ENCODE measurements around the gene BACH2. TPM values are rescaled to one million over a fixed set of nuclear protein-coding genes. Genes with fewer than 3 reads are reported as not detected.
"Not testable (repeated sequence)": the region's sequence is repeated elsewhere in the genome, so short reads cannot be mapped to it uniquely, and the experiment has no call there.

BACH2 gene
- total and polyA plus RNA-seq, 7 donors: under 0.01 to 5.6 (median 1.4) TPM

DNA sequence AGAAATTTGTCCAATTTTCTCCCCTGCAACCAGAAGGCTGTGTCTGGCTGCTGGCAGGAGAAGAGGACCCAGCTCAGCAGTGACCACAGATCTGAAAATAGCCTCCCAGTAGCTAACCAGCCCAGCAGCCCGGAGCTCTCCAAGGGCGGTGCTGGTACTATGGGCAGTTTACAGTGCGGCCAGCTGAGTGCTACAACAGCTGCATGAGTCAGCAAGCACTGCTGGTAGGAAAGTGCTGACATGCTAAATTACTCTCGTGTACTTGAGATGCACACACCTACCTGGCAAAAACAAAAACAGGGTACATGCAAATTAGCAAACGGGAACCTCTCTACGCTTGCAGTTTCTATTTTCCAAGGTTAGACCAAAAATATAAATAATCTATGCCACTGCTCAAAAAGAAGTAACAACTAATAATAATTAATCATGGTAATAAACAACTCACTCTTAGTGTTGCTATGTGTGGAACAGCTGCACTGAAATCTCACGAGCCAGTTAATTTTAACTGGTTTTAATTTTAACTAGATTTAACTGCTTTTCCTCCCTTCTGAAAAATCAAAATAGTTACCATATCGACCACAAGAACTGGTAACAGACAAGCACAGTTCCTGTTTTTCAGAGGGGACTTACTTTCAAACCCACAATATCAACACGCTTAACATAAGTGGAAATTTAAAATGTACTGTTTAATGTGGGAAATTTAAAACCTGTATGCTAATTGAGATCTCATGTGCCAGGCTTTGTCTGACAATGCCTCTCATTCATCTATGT lies 10.8 kb downstream of the BACH2 start:
- Histone ChIP-seq H3K4me3 (peak overlapping the region in 1 of 4 donors; percentile 13), H3K27me3 (no peaks in the 10 kb centered on the region), H3K36me3 (no peaks in the 10 kb centered on the region), H3K4me1 (peaks cover 0 to 21% (median 18%) of the 10 kb centered on the region in 4 donors), H3K9me3 (no peaks in the 10 kb centered on the region), H3K27ac (peak overlapping the region in 3 of 4 donors; percentile 27 to 51 (median 50))
- intact Hi-C loops (cut with DNase I): loop anchor here (5.0 kb wide), 1 partner anchor 197 kb away; no protein-coding TSS in a partner anchor
- WGBS, 2 donors: 9 to 13% methylated on average over 9 of the region's 9 CpGs
- peak; percentile 86 for DNase-seq
- no peak for TF ChIP-seq POLR2A (IDR thresholded peaks at IDR 0.05)
- peak in 2 of 4 donors; percentile 54 to 77 for TF ChIP-seq POLR2AphosphoS5 (IDR thresholded peaks at IDR 0.05)

DNA sequence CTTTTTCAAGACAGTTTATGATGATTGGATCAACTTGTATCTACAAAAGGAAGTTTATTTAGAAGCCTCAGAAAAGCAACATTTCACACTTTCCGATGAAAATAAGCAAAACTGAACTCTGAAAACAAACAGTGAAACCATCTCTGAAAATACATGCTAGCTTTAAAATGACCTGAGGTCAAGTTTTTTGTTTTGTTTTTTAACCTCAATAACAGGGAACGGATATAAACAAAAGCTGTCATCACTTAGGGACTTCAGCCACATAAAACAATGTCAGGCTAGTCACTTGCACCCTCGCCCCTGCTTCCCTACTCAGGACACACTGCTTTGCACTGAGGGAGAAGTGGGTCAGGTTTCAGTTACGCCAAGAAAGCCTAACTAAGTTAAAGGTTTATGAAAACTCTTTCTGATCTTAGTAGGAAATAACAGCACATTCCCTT lies 11.6 kb downstream of the BACH2 start:
- DNase-seq: no peak

DNA sequence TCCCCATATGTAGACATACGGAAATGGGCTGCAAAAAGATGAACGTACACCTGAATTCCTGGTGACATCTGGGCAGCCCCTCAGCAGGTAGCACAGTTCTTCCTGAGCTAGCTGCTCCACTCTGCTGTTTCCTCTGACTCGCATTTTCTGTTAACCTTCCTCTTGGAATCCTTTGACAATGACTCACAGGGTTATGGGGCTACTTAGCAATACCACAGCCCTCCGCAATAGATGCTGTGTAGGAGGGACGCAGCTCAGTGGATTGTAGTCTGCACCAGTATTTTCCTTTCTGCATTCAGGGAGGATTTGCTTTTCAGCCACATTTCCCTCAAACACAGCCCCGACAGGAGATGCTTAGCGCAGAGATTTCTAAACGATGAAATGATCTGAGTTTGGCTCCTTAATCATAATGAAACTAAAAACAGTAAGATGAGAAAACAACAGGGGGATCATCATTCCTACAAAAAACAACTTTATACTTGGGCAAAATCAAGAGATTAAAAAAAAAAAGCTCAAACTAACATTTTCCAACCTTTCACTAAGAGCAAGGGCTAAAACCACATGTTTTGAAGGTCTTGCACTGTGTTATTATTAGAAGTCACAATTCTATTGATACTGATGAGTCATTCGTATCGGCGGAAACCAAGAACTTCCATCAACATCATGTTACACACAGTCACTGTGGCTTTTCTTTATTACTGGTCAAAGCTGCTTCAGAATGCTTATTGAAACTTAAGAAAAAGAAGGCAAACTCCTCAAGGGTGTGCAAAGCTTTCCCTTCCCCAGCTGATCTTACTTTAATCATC lies 12.2 kb downstream of the BACH2 start:
- DNase-seq: no peak
- Histone ChIP-seq H3K27ac (peak overlapping the region in 3 of 4 donors; percentile 27 to 50 (median 36)), H3K4me3 (peak overlapping the region in 2 of 4 donors; percentile 4 to 18), H3K9me3 (no peaks in the 10 kb centered on the region), H3K36me3 (no peaks in the 10 kb centered on the region), H3K4me1 (peaks cover 0 to 21% (median 18%) of the 10 kb centered on the region in 4 donors), H3K27me3 (no peaks in the 10 kb centered on the region)
- intact Hi-C loops (cut with DNase I): loop anchor here (5.0 kb wide), 1 partner anchor 198 kb away; no protein-coding TSS in a partner anchor
- peak in 2 of 4 donors; percentile 14 to 56 for TF ChIP-seq POLR2AphosphoS5 (IDR thresholded peaks at IDR 0.05)
- TF ChIP-seq, protein P1, sequence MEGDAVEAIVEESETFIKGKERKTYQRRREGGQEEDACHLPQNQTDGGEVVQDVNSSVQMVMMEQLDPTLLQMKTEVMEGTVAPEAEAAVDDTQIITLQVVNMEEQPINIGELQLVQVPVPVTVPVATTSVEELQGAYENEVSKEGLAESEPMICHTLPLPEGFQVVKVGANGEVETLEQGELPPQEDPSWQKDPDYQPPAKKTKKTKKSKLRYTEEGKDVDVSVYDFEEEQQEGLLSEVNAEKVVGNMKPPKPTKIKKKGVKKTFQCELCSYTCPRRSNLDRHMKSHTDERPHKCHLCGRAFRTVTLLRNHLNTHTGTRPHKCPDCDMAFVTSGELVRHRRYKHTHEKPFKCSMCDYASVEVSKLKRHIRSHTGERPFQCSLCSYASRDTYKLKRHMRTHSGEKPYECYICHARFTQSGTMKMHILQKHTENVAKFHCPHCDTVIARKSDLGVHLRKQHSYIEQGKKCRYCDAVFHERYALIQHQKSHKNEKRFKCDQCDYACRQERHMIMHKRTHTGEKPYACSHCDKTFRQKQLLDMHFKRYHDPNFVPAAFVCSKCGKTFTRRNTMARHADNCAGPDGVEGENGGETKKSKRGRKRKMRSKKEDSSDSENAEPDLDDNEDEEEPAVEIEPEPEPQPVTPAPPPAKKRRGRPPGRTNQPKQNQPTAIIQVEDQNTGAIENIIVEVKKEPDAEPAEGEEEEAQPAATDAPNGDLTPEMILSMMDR (IDR thresholded peaks at IDR 0.05): no peak
- WGBS, 2 donors: 34 to 76% methylated on average over 11 of the region's 11 CpGs

More for the DNA sequence above, 11.6 kb downstream of the BACH2 start:
- H3K27me3 ChIP-seq: no peaks in the 10 kb centered on the region
- H3K4me3 ChIP-seq: peak overlapping the region in 2 of 4 donors; percentile 13 to 18
- intact Hi-C loops (cut with DNase I): loop anchor here (5.0 kb wide), 1 partner anchor 197 kb away; no protein-coding TSS in a partner anchor
- no peak for TF ChIP-seq POLR2A (IDR thresholded peaks at IDR 0.05)
- TF ChIP-seq POLR2AphosphoS5 (IDR thresholded peaks at IDR 0.05): no peak
- TF ChIP-seq, protein P1 (IDR thresholded peaks at IDR 0.05): no peak
- TF ChIP-seq EP300 (IDR thresholded peaks at IDR 0.05): no peak
- 22 to 66% methylated on average over 4 of the region's 4 CpGs for WGBS, 2 donors
- no peaks in the 10 kb centered on the region for H3K36me3 ChIP-seq
- no peaks in the 10 kb centered on the region for H3K9me3 ChIP-seq
- peaks cover 0 to 21% (median 18%) of the 10 kb centered on the region in 4 donors for H3K4me1 ChIP-seq
- H3K27ac ChIP-seq: peak overlapping the region in 3 of 4 donors; percentile 27 to 51 (median 50)

DNA sequence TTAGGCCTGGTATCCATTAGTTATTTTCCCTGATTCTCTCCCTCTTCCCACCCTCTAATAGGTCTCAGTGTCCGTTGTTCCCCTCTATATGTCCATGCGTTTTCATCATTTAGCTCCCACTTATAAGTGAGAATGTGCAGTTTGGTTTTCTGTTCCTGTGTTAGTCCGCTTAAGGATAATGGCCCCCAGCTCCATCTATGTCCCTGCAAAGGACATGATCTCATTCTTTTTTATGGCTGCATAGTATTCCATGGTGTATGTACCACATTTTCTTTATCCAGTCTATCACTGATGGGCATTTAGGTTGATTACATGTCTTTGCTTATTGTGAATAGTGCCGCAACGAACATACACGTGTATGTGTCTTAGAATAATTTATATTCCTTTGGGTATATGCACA lies 14.4 kb downstream of the BACH2 start:
- intact Hi-C loops (cut with DNase I): not testable (repeated sequence)

DNA sequence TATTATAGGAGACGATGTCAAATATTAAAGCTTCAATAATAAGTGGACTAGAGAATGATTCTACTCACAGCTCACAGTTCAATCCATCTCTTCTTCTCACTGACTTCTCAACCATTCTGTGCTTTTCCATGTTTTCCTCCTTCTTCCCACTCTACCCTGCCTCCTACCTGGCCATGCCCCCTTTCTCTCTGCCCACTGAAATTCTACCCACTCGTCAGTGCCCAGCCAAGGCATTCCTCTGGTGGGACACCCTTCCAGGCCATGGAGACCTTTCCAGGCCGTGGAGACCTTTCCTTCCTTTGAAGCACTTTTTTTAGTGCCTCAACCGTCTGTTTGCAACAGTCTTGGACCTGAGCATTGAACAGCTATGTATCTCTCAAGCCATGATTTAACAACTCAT lies 18.5 kb downstream of the BACH2 start:
- no peaks in the 10 kb centered on the region for H3K9me3 ChIP-seq
- no peaks in the 10 kb centered on the region for H3K27me3 ChIP-seq
- no peaks in the 10 kb centered on the region for H3K36me3 ChIP-seq
- no peak for DNase-seq
- TF ChIP-seq POLR2AphosphoS5 (IDR thresholded peaks at IDR 0.05) (no peak), EP300 (IDR thresholded peaks at IDR 0.05) (no peak), POLR2A (IDR thresholded peaks at IDR 0.05) (no peak)
- TF ChIP-seq, protein P1 (IDR thresholded peaks at IDR 0.05): no peak
- intact Hi-C loops (cut with DNase I): no loop called here
- H3K4me1 ChIP-seq: peaks cover 0 to 7% (median 0%) of the 10 kb centered on the region in 4 donors
- H3K4me3 ChIP-seq: no peak overlapping the region
- no peak overlapping the region for H3K27ac ChIP-seq
- WGBS, 2 donors: 86 to 91% methylated on average over 4 of the region's 4 CpGs

More for the DNA sequence above, 14.4 kb downstream of the BACH2 start:
- not testable (repeated sequence) for H3K27ac ChIP-seq, H3K9me3 ChIP-seq, H3K36me3 ChIP-seq, H3K4me3 ChIP-seq, H3K27me3 ChIP-seq, DNase-seq
- 91 to 94% methylated on average over 6 of the region's 6 CpGs for WGBS, 2 donors
- peaks cover 0 to 27% (median 18%) of the 10 kb centered on the region in 4 donors for H3K4me1 ChIP-seq
